CD4-positive, alpha-beta T cell (primary cell): Measurements from ENCODE around the gene RGS7BP. TPM values are rescaled to one million over a fixed set of nuclear protein-coding genes. Genes with fewer than 3 reads are reported as not detected.

ENCODE experiments used
- ATAC-seq: fragments of 200-7000 bp; cut with Tn5 transposase; one replicate; pipeline ENCODE4 v1.10.0; 2022; ENCODE audit warnings: mild to moderate bottlenecking; ENCODE audit not compliant: poor library complexity
- CTCF ChIA-PET: fragments of 350-600 bp; sonication (Branson Sonifier 250); formaldehyde crosslinking; loops from one replicate; lab custom pipeline; 2021; ENCODE audit warnings: antibody characterized with exemption, inconsistent platforms; lab: Charles Lee
- POLR2A ChIA-PET: fragments of 350-600 bp; sonication (Branson Sonifier 250); formaldehyde crosslinking; loops from one replicate; lab custom pipeline; 2021; ENCODE audit warnings: antibody characterized with exemption, inconsistent platforms; lab: Charles Lee
- DNase-seq, 14 experiments: peaks; one replicate each; pipeline ENCODE4 v3.0.0-alpha.2; 2013 to 2020; ENCODE audit warnings: mixed read lengths in 2 of 14
- H3K27ac ChIP-seq, 2 donors: one replicate each; pipeline versions ENCODE4 v1.5.1 to v1.7.0; 2013; ENCODE audit warnings: low read length in 2 of 2, low read depth in 1 of 2, mild to moderate bottlenecking in 1 of 2
- H3K27me3 ChIP-seq, 2 experiments: 1 replicate in 1 of 2; 2 replicates in 1 of 2; pipeline versions ENCODE4 v1.6.1 to v1.7.0; 2013; ENCODE audit warnings: low read length in 2 of 2, control low read depth in 1 of 2, mild to moderate bottlenecking in 1 of 2, moderate library complexity in 1 of 2; ENCODE audit not compliant: insufficient read depth in 2 of 2, control insufficient read depth in 1 of 2
- H3K36me3 ChIP-seq: one replicate; pipeline ENCODE4 v1.6.1; 2013; ENCODE audit warnings: low read length, control low read depth; ENCODE audit not compliant: insufficient read depth
- H3K4me1 ChIP-seq: one replicate; pipeline ENCODE4 v1.6.1; 2013; ENCODE audit warnings: low read length, control low read depth; ENCODE audit not compliant: insufficient read depth
- H3K4me3 ChIP-seq: one replicate; pipeline ENCODE4 v1.5.1; 2013; ENCODE audit warnings: mild to moderate bottlenecking, low read length, moderate library complexity
- H3K9me3 ChIP-seq, 2 experiments: 1 replicate in 1 of 2; 2 replicates in 1 of 2; pipeline versions ENCODE4 v1.6.1 to v1.7.0; 2013; ENCODE audit warnings: low read length in 2 of 2, mild to moderate bottlenecking in 2 of 2, control low read depth in 1 of 2, moderate library complexity in 1 of 2; ENCODE audit not compliant: control insufficient read depth in 1 of 2, insufficient read depth in 1 of 2
- H3K27ac Mint-ChIP-seq: one replicate; pipeline ENCODE4 v1.8.0; 2020; ENCODE audit warnings: mixed read lengths
- H3K27me3 Mint-ChIP-seq: one replicate; pipeline ENCODE4 v1.8.0; 2021; ENCODE audit warnings: mixed read lengths
- H3K36me3 Mint-ChIP-seq: one replicate; pipeline ENCODE4 v1.8.0; 2021; ENCODE audit warnings: low read depth, mixed read lengths
- H3K4me1 Mint-ChIP-seq: one replicate; pipeline ENCODE4 v1.8.0; 2021; ENCODE audit warnings: low read depth, mixed read lengths
- H3K4me3 Mint-ChIP-seq: one replicate; pipeline ENCODE4 v1.8.0; 2020; ENCODE audit warnings: mild to moderate bottlenecking, mixed read lengths
- H3K9me3 Mint-ChIP-seq: one replicate; pipeline ENCODE4 v1.8.0; 2020; ENCODE audit warnings: mixed read lengths
- CTCF ChIP-seq: fragments of 200-600 bp; IDR thresholded peaks from one replicate; pipeline ENCODE4 v1.8.0; 2022; ENCODE audit warnings: antibody characterized with exemption, mild to moderate bottlenecking
- intact Hi-C, 2 experiments: fragments of 100-400 bp; cut with DNase I in 1 of 2; cut with micrococcal nuclease in 1 of 2; formaldehyde crosslinking; loops; one replicate each; pipeline versions ENCODE4 v1.15.1 to v1.9.0; 2023 to 2025; cut with DNase I, micrococcal nuclease
- total RNA-seq, 174 experiments: library from RNA in 2 of 174; stranded (reverse) in 2 of 174; gene quantifications; one replicate each; pipeline ENCODE4 v1.2.3 and lab custom pipeline; 2021 to 2026

RGS7BP gene
- total RNA-seq, 2 experiments from 2014 or later: not detected

GRCh38 chr5:64595031-64595855 is 89.4 kb downstream of the RGS7BP start:
- intact Hi-C loops: no loop called here
- H3K9me3 Mint-ChIP-seq: no peaks in the 10 kb centered on the region
- H3K36me3 Mint-ChIP-seq: no peaks in the 10 kb centered on the region
- ATAC-seq (no peak), DNase-seq (no peak)
- Histone ChIP-seq H3K27ac (no peak overlapping the region), H3K36me3 (no peaks in the 10 kb centered on the region), H3K27me3 (no peaks in the 10 kb centered on the region), H3K4me1 (no peaks in the 10 kb centered on the region), H3K9me3 (no peaks in the 10 kb centered on the region), H3K4me3 (no peak overlapping the region)
- H3K27ac Mint-ChIP-seq: no peak overlapping the region
- ChIA-PET CTCF (interaction anchor here (1.5 kb wide), 1 partner anchor 13 kb away, joined by 3 read pairs; no protein-coding TSS in a partner anchor), POLR2A (no interaction called here)
- no peak for TF ChIP-seq CTCF
- no peak overlapping the region for H3K4me3 Mint-ChIP-seq
- peaks cover 6% of the 10 kb centered on the region for H3K27me3 Mint-ChIP-seq
- no peaks in the 10 kb centered on the region for H3K4me1 Mint-ChIP-seq

GRCh38 chr5:64599226-64599625 is 93.4 kb downstream of the RGS7BP start:
- no peaks in the 10 kb centered on the region for H3K9me3 ChIP-seq
- H3K27ac ChIP-seq: no peak overlapping the region
- Mint-ChIP-seq H3K4me1 (no peaks in the 10 kb centered on the region), H3K27me3 (peaks cover 5% of the 10 kb centered on the region), H3K9me3 (no peaks in the 10 kb centered on the region), H3K27ac (no peak overlapping the region), H3K4me3 (no peak overlapping the region), H3K36me3 (no peaks in the 10 kb centered on the region)
- no peaks in the 10 kb centered on the region for H3K27me3 ChIP-seq
- intact Hi-C loops: no loop called here
- CTCF ChIA-PET: no interaction called here
- no peaks in the 10 kb centered on the region for H3K4me1 ChIP-seq
- no peak overlapping the region for H3K4me3 ChIP-seq
- no peak for DNase-seq
- TF ChIP-seq CTCF: no peak
- POLR2A ChIA-PET: no interaction called here
- H3K36me3 ChIP-seq: no peaks in the 10 kb centered on the region
- no peak for ATAC-seq

- Histone ChIP-seq H3K27ac (no peak overlapping the region), H3K9me3 (no peaks in the 10 kb centered on the region), H3K36me3 (no peaks in the 10 kb centered on the region), H3K27me3 (no peaks in the 10 kb centered on the region), H3K4me1 (no peaks in the 10 kb centered on the region), H3K4me3 (no peak overlapping the region)
- intact Hi-C loops: no loop called here
- POLR2A ChIA-PET: no interaction called here
- H3K4me1 Mint-ChIP-seq: no peaks in the 10 kb centered on the region
- no peaks in the 10 kb centered on the region for H3K9me3 Mint-ChIP-seq
- no peak overlapping the region for H3K27ac Mint-ChIP-seq
- no peak for TF ChIP-seq CTCF
- no peak for ATAC-seq
- no peak for DNase-seq
- peaks cover 5% of the 10 kb centered on the region for H3K27me3 Mint-ChIP-seq
- H3K4me3 Mint-ChIP-seq: no peak overlapping the region
- CTCF ChIA-PET: no interaction called here
- H3K36me3 Mint-ChIP-seq: no peaks in the 10 kb centered on the region
These were observed 97.9 kb downstream of the RGS7BP start for GRCh38 chr5:64603676-64604075.
